HG03432 (cell line): ENCODE results near the gene DNPH1.
A peak's percentile ranks its signal among the peaks of the same experiment; 100 is the strongest.

ENCODE experiments used
- ATAC-seq: cut with Tn5 transposase; IDR thresholded peaks from one replicate; pipeline ENCODE4 v1.9.1; 2021; ENCODE audit warnings: mild to moderate bottlenecking, moderate library complexity; ENCODE audit not compliant: unreplicated experiment

The DNPH1 gene

GRCh38 chr6:43228951-43229802, at the start of gene DNPH1:
DNPH1 (minus strand) TSS chr6:43229481; CDS start chr6:43229456, 25 bp downstream.
- ATAC-seq = peak; percentile 79

DNA sequence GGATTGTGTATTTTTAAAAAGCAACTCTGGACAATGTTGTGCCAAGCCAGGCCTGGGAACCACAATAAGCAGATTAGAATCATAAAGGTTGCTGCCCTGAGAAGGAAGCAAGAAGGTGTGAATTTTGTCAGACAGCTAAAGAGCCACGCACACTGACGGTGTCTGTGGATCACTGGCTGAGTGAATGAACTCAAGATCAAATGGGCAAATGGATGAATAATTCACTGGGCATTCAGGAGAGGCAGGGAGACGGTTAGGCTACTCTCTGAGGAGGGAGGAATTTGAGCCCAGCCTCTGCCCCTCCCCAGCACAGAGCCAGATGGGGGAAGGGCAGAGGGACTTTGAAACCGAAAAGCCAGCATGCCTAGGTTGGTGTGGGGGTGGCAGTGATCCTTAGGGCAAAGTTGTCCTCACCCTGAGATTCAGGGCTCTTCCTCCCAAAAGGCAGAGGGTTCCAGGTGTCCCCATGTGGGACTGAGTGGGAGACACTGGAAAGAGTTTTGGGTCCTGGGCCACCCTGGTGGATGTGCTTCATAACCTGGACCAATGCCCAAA, 49.3 kb upstream of the DNPH1 start:
- no peak for ATAC-seq

DNA sequence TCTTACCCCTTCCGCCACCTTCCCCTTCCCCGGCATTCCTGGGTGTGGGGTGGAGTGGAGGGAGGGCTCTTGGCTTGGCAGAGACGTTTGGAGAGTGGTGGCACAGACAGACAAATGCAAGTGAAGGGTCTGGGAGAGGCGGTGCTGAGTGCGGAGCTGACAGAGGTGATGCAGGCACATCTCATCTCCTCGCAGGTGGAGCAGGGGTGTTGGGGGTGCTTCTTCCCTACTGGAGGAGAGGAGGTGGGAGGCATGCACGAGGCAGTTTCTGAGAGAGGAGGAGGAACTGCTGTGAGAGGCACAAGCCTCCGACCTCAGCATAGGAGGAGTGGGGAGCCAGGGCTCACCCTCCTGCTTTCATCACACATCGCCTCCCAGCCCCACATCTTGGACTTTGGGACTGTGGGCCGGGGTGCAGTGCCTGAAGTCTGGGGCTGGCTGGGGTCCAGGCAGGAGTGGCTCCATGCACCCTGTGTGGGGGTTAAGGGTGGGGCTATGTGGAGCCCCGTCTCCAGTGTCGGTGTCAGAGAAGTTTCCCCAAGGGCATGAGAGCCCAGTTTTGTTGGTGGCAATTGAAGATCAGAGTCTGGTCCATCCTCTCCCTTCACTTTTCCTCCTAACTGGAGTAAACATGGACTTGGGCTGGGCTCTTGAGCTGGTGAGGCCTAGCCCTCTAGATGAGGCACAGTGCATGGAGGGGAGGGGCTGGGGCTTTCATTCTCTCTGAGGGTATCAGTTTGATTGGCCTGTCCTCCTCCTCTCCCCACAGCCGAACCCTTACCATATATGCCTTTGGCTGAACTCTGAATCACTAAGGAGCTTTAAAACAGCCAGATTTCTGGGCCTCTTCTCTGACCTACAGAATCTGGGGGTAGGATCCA, 48.6 kb upstream of the DNPH1 start:
- no peak for ATAC-seq

DNA sequence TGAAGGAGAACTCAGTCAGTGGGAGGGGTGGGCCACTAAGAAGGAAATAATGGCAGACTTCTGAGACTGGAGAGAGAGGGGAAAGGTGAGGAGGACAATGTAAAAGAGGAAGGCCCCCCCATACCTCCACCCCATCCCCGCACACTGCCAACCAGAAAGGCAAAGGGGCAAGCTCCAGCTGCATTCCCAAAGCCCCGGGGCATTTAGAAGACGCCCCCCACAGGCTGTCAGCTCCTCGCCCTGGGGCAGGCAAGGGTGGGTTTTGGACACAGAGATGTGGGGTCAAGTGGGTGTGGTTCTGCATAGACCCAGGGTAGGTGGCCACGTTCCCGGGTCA, 48.0 kb upstream of the DNPH1 start:
- no peak for ATAC-seq

- no peak for ATAC-seq
Measured at GRCh38 chr6:43276577-43277305, 47.5 kb upstream of the DNPH1 start.

- ATAC-seq = no peak
Measured at GRCh38 chr6:43275801-43276576, 46.7 kb upstream of the DNPH1 start.

DNA sequence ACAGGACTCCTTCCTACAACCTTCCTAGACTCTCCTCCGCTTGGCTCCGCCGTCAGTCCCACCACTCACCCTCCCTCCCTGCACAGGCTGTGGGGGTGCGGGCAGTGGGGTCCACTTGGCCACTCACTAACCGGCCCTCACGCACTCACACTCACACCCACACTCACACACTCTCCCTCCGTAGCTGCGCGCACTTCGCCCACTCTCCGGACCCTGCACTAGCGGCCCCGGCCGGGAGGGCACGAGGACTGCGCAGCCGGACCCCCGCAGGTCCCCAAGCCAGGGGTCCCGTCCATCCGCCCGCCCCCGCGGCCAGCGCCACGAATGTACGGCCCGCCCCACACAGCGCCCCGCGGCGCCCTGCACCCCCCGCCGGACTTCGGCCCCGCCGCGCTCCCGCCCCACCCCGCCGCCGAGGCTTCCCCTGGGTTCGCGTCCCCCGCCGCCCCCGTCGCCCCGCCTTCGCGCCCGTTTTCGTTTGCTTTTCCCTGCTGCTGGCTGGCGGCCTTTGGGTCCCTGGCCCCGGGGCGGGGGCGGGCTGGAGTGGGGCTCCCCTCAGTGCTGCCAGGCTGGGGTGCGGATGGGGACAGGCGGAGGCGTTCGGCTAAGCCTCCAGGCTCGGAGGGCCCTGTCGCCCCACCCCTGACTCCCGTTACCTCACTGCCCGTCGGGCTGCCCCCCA, 45.8 kb upstream of the DNPH1 start:
- no peak for ATAC-seq

DNA sequence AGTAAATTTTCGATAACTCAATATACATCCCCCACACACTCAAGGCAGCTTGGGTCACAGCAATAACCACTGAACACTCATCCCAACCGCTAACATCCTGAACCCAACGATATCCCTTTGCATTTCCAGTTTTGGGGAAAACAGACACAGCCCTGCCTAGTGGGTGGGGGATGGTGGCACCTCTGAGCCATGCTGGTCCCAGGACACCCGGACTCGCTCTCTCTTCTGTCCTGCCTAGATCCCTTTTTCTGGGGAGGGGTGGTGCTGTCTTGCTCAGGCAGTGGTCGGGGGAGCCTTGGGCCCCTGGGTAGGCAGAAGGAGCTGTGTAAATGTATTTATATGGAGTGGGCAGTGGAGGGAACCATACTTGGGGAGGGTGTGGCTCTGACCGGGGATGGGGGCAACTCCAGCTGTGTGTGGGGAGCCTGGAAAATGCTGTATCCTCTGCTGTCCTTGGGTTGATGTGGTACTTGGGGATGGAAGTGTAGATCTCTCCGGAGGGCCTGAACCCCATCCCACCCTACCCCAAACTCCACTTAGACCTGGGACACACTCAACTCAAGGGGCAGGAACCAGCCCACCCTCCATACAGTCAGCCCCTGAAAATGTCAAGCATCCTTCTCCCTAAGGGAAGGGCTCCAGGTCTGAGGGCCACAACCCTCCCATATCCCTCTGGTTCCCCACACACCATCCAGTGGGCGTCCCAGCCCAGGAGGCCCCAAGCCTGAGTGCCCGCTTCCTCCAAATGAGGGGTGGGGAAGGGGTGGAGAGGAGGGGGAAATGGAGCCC, 45.0 kb upstream of the DNPH1 start:
- no peak for ATAC-seq

GRCh38 chr6:43273707-43274106, 44.4 kb upstream of the DNPH1 start:
- ATAC-seq = no peak

- no peak for ATAC-seq
Measured at GRCh38 chr6:43271944-43272343, 42.7 kb upstream of the DNPH1 start.

DNA sequence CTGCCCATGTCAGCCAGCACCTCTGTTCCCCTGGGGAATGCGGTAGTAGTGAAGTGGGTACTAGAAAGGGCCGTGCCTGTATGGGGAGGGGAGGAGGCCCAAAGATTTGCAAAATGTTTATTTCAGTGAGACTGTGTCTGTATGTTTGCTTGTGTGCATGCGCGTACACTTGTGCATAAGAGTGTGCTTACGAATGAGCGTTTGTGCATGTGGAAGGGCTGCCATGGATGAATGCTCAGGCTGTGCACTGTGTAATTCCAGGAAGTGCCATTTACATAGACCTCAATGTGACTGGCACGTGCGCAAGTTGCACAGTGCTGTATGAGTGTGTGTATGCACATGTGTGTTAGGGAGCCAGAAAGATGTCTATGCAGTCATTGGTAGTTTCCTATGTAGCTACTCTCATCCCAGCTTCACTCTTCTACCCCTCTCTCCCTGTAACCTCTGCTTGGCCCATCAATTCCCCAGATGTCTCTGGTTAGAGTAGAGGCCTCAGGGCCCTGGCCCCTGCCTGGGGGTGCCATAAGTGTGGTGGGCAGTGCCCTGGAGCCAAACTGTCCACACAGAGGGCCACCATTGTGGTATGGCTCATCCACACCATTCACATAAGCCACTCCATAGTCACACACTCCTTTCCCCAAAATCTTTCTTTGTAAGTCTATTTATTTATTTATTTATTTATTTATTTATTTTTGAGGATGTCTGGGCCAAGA, 42.0 kb upstream of the DNPH1 start:
- ATAC-seq = no peak

GRCh38 chr6:43269273-43270007, 40.2 kb upstream of the DNPH1 start:
- no peak for ATAC-seq

DNA sequence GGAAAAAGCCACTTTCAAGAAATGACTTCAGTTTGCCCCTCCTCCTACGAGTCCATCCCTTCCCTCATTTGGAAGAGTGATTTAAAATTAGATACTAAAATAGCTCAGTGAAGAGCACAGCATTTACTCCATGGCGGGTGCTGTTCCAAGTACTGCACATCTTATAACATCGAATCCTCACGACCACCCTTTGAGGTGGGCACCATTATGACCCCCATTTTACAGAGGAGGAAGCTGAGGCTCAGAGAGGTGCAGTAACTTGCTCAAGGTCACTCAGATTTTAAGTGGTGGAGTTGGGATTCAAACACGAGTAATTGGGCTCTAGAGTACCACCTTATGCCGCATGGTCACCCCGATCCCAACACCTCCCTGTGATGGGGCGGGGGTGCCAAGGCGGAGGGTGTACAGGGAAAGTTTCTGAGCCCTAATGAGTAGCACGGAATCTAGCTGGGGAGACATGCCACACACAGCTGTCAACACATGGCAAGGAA, 39.5 kb upstream of the DNPH1 start:
- ATAC-seq = no peak

DNA sequence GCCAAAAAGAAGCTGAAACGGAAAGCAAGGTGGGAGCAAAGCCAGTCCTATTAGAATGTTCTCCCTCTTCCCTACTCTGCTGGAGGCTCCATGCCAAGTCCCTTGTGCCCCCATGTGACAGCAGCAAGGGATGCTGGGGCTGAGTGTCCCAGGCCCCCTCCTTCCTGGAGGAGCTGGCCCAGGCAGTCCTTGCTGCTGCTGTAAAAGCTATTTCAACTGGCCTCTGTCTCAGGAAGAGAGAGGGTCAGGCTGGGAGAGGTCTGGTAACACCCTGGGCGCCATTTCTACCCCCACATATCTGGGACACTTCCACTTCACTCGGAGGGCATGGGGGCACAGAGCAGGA, 39.0 kb upstream of the DNPH1 start:
- ATAC-seq = no peak

GRCh38 chr6:43267619-43268354, 38.5 kb upstream of the DNPH1 start:
- no peak for ATAC-seq

DNA sequence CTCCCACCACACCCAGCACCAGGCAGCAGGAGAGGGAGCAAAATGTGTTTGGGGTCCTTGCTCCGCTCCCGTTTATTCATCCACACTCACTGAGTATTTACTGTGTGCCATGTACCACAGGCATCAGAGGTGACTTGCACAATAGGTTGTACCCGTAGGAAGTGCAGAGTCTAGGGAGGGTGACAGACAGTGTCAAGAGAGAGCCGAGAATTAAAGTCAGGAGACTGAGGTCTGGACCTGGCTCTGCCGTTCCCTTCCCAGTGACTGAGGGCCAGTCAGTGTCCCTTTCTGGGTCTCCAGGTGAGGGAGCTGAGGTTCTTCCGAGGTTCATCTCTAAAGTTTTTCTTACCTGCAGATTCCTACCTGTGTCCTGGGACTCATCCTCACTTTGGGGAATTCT, 36.3 kb upstream of the DNPH1 start:
- ATAC-seq = no peak

DNA sequence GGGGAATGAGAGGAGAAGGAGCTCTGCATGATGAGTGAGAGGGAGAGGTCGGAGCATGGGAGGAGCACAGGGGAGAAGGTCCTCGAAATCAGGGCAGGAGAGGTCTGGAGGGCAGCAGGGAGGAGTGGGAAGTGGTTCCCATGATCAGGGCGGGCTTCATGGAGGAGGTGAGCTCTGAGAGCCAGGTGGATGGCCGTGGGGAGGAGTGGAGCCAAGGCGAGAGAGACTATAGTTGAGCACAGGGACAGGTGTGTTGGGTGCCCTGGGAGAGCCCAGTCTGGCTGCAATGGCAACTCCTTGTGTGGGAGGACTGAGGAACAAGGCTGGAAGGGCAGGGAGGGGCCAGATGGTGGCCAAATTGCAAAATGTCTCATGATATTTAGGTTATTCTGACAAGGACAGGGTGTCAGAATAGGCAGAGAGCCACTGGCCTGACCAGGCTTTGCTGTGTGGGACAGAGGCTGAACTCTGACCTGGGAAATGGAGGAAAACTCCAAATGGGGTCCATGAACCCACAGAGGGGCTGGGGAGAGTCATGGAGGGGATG, 35.4 kb upstream of the DNPH1 start:
- no peak for ATAC-seq
